ENCODE results near the gene CLEC1A. TPM values are rescaled to one million over a fixed set of nuclear protein-coding genes. Genes with fewer than 3 reads are reported as not detected.

Gene CLEC1A, protein sequence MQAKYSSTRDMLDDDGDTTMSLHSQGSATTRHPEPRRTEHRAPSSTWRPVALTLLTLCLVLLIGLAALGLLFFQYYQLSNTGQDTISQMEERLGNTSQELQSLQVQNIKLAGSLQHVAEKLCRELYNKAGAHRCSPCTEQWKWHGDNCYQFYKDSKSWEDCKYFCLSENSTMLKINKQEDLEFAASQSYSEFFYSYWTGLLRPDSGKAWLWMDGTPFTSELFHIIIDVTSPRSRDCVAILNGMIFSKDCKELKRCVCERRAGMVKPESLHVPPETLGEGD
- total RNA-seq (2021; fragmentation: NEBNext Ultra II Directional; extraction: Animal tissue kit (Norgen Biotek cat#: 25700)), result 1 to 10 TPM in 1 of 6 experiments, under 1 TPM in 5; 0.14 to 1.2 (median 0.71) TPM
- long read RNA-seq, partial matches to known transcripts, result 0 of 2 reads
- long read RNA-seq, other reads (novel, unspliced or antisense), result 0 of 2 reads

- peak within 1 kb of the TSS; percentile 71 for H3K4me3 Mint-ChIP-seq
- peaks cover 40% of the 10 kb centered on the region for H3K4me1 Mint-ChIP-seq (ENCODE audit: low read depth)
- TF ChIP-seq CTCF (IDR thresholded peaks at IDR 0.05), result no peak
- no peaks in the 10 kb centered on the region for H3K9me3 Mint-ChIP-seq
- no peaks in the 10 kb centered on the region; the same call in 1 of the 2 replicates for H3K27me3 Mint-ChIP-seq (ENCODE audit: insufficient read depth)
- no peak for DNase-seq
- peak within 1 kb of the TSS; percentile 62 for H3K27ac Mint-ChIP-seq
- H3K36me3 Mint-ChIP-seq (ENCODE audit: low read depth), result no peaks in the 10 kb centered on the region; the same call in 1 of the 2 replicates
Measured at GRCh38 chr12:10098791-10099190, at the start of gene CLEC1A. Gene CLEC1A (minus strand): TSS chr12:10098985. CDS start chr12:10098922, 63 bp downstream.

DNA sequence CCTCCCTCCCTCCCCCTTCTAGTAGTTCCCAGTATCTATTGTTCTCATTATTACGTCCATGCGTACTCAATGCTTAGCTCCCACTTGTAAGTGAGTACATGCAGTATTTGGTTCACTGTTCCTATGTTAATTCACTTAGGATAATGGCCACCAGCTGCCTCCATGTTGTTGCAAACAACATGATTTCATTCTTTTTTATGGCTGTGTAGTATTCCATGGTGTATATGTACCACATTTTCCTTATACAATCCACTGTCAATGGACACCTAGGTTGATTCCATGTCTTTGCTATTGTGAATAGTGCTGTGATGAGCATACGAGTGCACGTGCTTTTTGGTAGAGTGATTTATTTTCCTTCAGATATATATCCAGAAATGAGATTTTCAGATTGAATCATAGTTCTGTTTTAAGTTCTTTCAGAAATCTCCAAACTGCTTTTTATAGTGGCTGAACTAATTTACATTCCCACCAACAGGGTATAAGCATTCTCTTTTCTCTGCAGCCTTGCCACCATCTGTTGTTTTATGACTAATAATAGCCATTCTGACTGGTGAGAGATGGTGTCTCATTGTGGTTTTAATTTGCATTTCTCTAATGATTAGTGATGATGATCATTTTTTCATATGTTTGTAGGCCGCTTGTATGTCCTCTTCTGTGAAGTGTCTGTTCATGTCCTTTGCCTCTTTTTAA lies 49.1 kb upstream of the CLEC1A start:
- Mint-ChIP-seq H3K4me1 (ENCODE audit: low read depth) (peaks cover 34% of the 10 kb centered on the region), H3K27me3 (ENCODE audit: insufficient read depth) (no peaks in the 10 kb centered on the region; the same call in 1 of the 2 replicates), H3K36me3 (ENCODE audit: low read depth) (0 out of 2 replicates have a peak, but pooled peaks cover 4% of the 10 kb centered on the region), H3K9me3 (peaks cover 5% of the 10 kb centered on the region; the same call in 1 of the 2 replicates), H3K4me3 (no peak overlapping the region), H3K27ac (no peak overlapping the region)
- no peak for TF ChIP-seq CTCF (IDR thresholded peaks at IDR 0.05)
- no peak for DNase-seq

DNA sequence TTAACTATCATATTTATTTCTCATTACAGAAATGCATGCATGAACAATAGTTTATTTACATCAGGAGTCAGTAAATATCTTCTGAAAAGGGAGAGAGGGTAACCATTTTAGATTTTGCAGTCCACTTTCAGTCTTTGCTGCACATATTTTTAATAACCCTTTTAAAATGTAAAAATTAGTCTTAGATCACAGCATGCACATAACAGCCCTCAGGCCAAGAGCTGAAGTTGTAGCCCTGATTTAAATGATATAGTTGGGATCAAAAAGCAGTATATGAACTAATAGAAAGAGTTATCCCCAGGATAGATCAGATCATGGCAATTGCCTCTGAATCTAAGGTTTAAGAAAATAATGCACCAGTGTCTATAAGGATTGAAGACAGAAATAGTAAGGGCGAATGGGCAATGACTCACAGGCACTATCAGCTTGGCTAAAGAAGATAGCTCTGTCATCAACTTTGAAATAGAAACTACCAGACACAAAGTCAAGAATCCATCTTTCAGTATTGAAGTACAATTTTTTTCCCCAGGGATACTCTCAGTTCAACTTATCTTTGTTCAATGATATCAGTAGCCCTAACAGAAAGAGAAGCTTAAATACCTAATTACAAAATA lies 44.3 kb upstream of the CLEC1A start:
- H3K36me3 Mint-ChIP-seq (ENCODE audit: low read depth), result no peaks in the 10 kb centered on the region
- no peak for TF ChIP-seq CTCF (IDR thresholded peaks at IDR 0.05)
- peak overlapping the region; percentile 2; the same call in 1 of the 2 replicates for H3K4me3 Mint-ChIP-seq
- peaks cover 35% of the 10 kb centered on the region for H3K4me1 Mint-ChIP-seq (ENCODE audit: low read depth)
- peak; percentile 39 for DNase-seq
- H3K27me3 Mint-ChIP-seq (ENCODE audit: insufficient read depth), result no peaks in the 10 kb centered on the region
- no peaks in the 10 kb centered on the region for H3K9me3 Mint-ChIP-seq
- peak overlapping the region; percentile 35 for H3K27ac Mint-ChIP-seq

DNA sequence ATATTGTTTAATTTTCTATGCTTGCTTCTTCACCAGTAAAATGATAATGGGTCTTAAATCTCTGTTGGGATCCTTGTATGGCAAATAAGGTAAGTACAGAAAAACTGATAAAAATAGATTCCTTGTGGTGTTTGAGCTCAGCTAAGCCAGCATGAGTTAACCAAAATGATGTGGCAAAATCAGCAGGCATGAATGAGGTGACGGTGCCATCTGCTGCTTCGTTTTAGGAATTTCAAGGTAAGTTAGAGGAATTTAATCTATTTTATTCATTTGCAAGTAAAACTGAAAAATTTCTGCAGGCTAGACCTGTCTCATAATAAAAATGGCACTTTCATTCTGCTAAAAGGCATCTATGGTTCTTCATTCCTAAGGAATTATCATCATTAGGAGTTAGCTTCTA lies 41.2 kb upstream of the CLEC1A start:
- H3K36me3 Mint-ChIP-seq (ENCODE audit: low read depth), result no peaks in the 10 kb centered on the region
- H3K9me3 Mint-ChIP-seq, result no peaks in the 10 kb centered on the region
- H3K4me1 Mint-ChIP-seq (ENCODE audit: low read depth), result peaks cover 35% of the 10 kb centered on the region
- peak; percentile 68 for DNase-seq
- peak; percentile 83 for TF ChIP-seq CTCF (IDR thresholded peaks at IDR 0.05)
- H3K4me3 Mint-ChIP-seq, result no peak overlapping the region
- H3K27ac Mint-ChIP-seq, result no peak overlapping the region
- H3K27me3 Mint-ChIP-seq (ENCODE audit: insufficient read depth), result peaks cover 2% of the 10 kb centered on the region; the same call in 1 of the 2 replicates

- H3K36me3 Mint-ChIP-seq (ENCODE audit: low read depth), result no peaks in the 10 kb centered on the region
- no peak overlapping the region for H3K4me3 Mint-ChIP-seq
- DNase-seq, result no peak
- H3K9me3 Mint-ChIP-seq, result no peaks in the 10 kb centered on the region
- H3K27ac Mint-ChIP-seq, result no peak overlapping the region
- TF ChIP-seq CTCF (IDR thresholded peaks at IDR 0.05), result no peak
- H3K27me3 Mint-ChIP-seq (ENCODE audit: insufficient read depth), result peaks cover 2% of the 10 kb centered on the region; the same call in 1 of the 2 replicates
- peaks cover 21% of the 10 kb centered on the region for H3K4me1 Mint-ChIP-seq (ENCODE audit: low read depth)
Measured at GRCh38 chr12:10136637-10137205, 37.9 kb upstream of the CLEC1A start.
